Esophagus mucosa (tissue), 1 donor: Measurements from ENCODE around the gene FAM236C. TPM values are rescaled to one million over a fixed set of nuclear protein-coding genes. Genes with fewer than 3 reads are reported as not detected.
"Not testable (repeated sequence)": the region's sequence is repeated elsewhere in the genome, so short reads cannot be mapped to it uniquely, and the experiment has no call there.

Experiments
- ATAC-seq: fragments of 200-7000 bp; cut with Tn5 transposase; one replicate; pipeline ENCODE4 v1.9.1; 2020
- total RNA-seq: library from RNA; stranded (reverse); gene quantifications from one replicate; pipeline ENCODE4 v1.2.4, GENCODE V29; 2023
- donor health status: DM: yes; HTN: yes; CAD: no.

FAM236C gene
- not detected for total RNA-seq

- ATAC-seq, result not testable (repeated sequence)
Observed at GRCh38 chrX:72912315-72912714, at the start of gene FAM236C. FAM236C (plus strand) TSS chrX:72912615; CDS start chrX:72912715, 100 bp downstream.

GRCh38 chrX:72882898-72883297, 29.5 kb upstream of the FAM236C start:
- ATAC-seq, result not testable (repeated sequence)

GRCh38 chrX:72889740-72890139, 22.7 kb upstream of the FAM236C start:
- not testable (repeated sequence) for ATAC-seq

GRCh38 chrX:72916096-72916495, 3.7 kb downstream of the FAM236C start:
- not testable (repeated sequence) for ATAC-seq

GRCh38 chrX:72932283-72932682, 19.9 kb downstream of the FAM236C start:
- not testable (repeated sequence) for ATAC-seq

- not testable (repeated sequence) for ATAC-seq
Observed at GRCh38 chrX:72936455-72936854, 24.0 kb downstream of the FAM236C start.

- not testable (repeated sequence) for ATAC-seq
Observed at GRCh38 chrX:72936882-72937455, 24.6 kb downstream of the FAM236C start.

- ATAC-seq, result not testable (repeated sequence)
Observed at GRCh38 chrX:72937906-72938305, 25.5 kb downstream of the FAM236C start, which contains the start of gene FAM236A. FAM236A (plus strand) TSS chrX:72938206; CDS start chrX:72938263, 57 bp downstream.

GRCh38 chrX:72942272-72942671, 29.9 kb downstream of the FAM236C start:
- peak; percentile 24 for ATAC-seq

GRCh38 chrX:72943035-72943818, 30.8 kb downstream of the FAM236C start:
- ATAC-seq, result peak; percentile 35

- peak; percentile 58 for ATAC-seq
Observed at GRCh38 chrX:72943819-72944169, 31.4 kb downstream of the FAM236C start, which contains the start of gene DMRTC1. DMRTC1 (minus strand) TSS chrX:72943837; CDS start chrX:72875694, 68,143 bp downstream.

GRCh38 chrX:72959971-72960370, 47.6 kb downstream of the FAM236C start:
- not testable (repeated sequence) for ATAC-seq

Other genes with a start within 250 kb of the FAM236C start
- 6.7 TPM for gene PHKA1, start 198.3 kb upstream of the FAM236C start, total RNA-seq
- not detected for gene DMRTC1B, start 135.7 kb upstream of the FAM236C start, total RNA-seq
- gene FAM236B, start 130.0 kb upstream of the FAM236C start, total RNA-seq, result not detected
- gene FAM236D, start 104.4 kb upstream of the FAM236C start, total RNA-seq, result not detected
- not detected for gene FAM236A, start 25.6 kb downstream of the FAM236C start, total RNA-seq
- gene DMRTC1, start 31.2 kb downstream of the FAM236C start, total RNA-seq, result not detected
- not detected for gene PABPC1L2B, start 90.3 kb downstream of the FAM236C start, total RNA-seq
- not detected for gene PABPC1L2A, start 166.9 kb downstream of the FAM236C start, total RNA-seq